Esophagus squamous epithelium (tissue), 5 donors: ENCODE data around the gene AUTS2. TPM values are rescaled to one million over a fixed set of nuclear protein-coding genes. Genes with fewer than 3 reads are reported as not detected.

Experiments
- DNase-seq: peaks from one replicate; lab custom pipeline; 2025; lab: John Stamatoyannopoulos, UW
- H3K27ac ChIP-seq, 4 donors: fragments of 200-600 bp; sonication (generic); one replicate each; pipeline ENCODE4 v1.5.1; 2016 to 2019; ENCODE audit warnings: mild to moderate bottlenecking in 1 of 4
- H3K27me3 ChIP-seq, 4 donors: fragments of 200-600 bp; sonication (generic); 1 replicate in 3 of 4; 2 replicates in 1 of 4; pipeline versions ENCODE4 v1.5.1 to v1.6.0; 2017 to 2021; ENCODE audit warnings: antibody characterized with exemption in 1 of 4
- H3K36me3 ChIP-seq, 3 donors: fragments of 200-600 bp; sonication (generic); one replicate each; pipeline ENCODE4 v1.5.1; 2016 to 2019
- H3K4me1 ChIP-seq, 3 donors: fragments of 200-600 bp; sonication (generic); one replicate each; pipeline ENCODE4 v1.5.1; 2017 to 2019
- H3K4me3 ChIP-seq, 4 donors: fragments of 200-600 bp; sonication (generic); 1 replicate in 3 of 4; 2 replicates in 1 of 4; pipeline ENCODE4 v1.5.1; 2016 to 2019; ENCODE audit warnings: mild to moderate bottlenecking in 2 of 4, moderate library complexity in 1 of 4
- H3K9me3 ChIP-seq, 3 donors: fragments of 200-600 bp; sonication (generic); one replicate each; pipeline ENCODE4 v1.5.1; 2016 to 2019
- CTCF ChIP-seq, 6 experiments: fragments of 450-650 bp in 4 of 6; fragments of 200-600 bp in 2 of 6; sonication (generic) in 2 of 6; IDR thresholded peaks; one replicate each; pipeline ENCODE4 v1.5.1; 2016 to 2019; ENCODE audit warnings: antibody characterized with exemption in 6 of 6, mild to moderate bottlenecking in 4 of 6, moderate library complexity in 4 of 6
- POLR2A ChIP-seq, 4 donors: fragments of 450-650 bp; IDR thresholded peaks; one replicate each; pipeline ENCODE4 v1.6.1; 2017; ENCODE audit warnings: antibody characterized with exemption in 4 of 4, mild to moderate bottlenecking in 4 of 4, moderate library complexity in 3 of 4
- WGBS, 2 donors: methylation state at CpG; one replicate each; pipeline ENCODE4 v1.1.5; 2018; 5-methylcytosine and 5-hydroxymethylcytosine counted together
- intact Hi-C: fragments of 100-400 bp; cut with DNase I; formaldehyde crosslinking; loops from one replicate; pipeline ENCODE4 v1.15.0; 2022
- total RNA-seq, 4 donors: library from RNA; depleted of rRNA; stranded (reverse); fragments of >200 nt; gene quantifications; one replicate each; pipeline ENCODE4 v1.1.0, GENCODE V29; 2016
- donor health status: DM: yes; HTN: yes; CAD: no.

Gene AUTS2
- total RNA-seq, 4 donors from 2014 or later, result 9.5 to 36.2 (median 23.0) TPM

GRCh38 chr7:70659263-70659662 lies 1061.0 kb downstream of the AUTS2 start:
- Histone ChIP-seq H3K9me3 (no peaks in the 10 kb centered on the region), H3K27me3 (no peaks in the 10 kb centered on the region), H3K36me3 (no peaks in the 10 kb centered on the region), H3K27ac (no peak overlapping the region), H3K4me1 (peaks cover 0 to 11% (median 0%) of the 10 kb centered on the region in 3 donors), H3K4me3 (no peak overlapping the region)
- no peak for TF ChIP-seq POLR2A (IDR thresholded peaks at IDR 0.05)
- no peak for TF ChIP-seq CTCF (IDR thresholded peaks at IDR 0.05)
- intact Hi-C loops, result no loop called here
- DNase-seq, result no peak
- WGBS, 2 donors, result 20 to 77% methylated on average over 1 to 6 of the region's 8 CpGs

GRCh38 chr7:70660154-70660818 lies 1062.0 kb downstream of the AUTS2 start:
- 84 to 86% methylated on average over 10 of the region's 10 CpGs for WGBS, 2 donors
- intact Hi-C loops, result no loop called here
- no peaks in the 10 kb centered on the region for H3K9me3 ChIP-seq
- H3K36me3 ChIP-seq, result no peaks in the 10 kb centered on the region
- H3K4me1 ChIP-seq, result peaks cover 0 to 6% (median 0%) of the 10 kb centered on the region in 3 donors
- no peak overlapping the region for H3K27ac ChIP-seq
- H3K27me3 ChIP-seq, result no peaks in the 10 kb centered on the region
- no peak for TF ChIP-seq POLR2A (IDR thresholded peaks at IDR 0.05)
- TF ChIP-seq CTCF (IDR thresholded peaks at IDR 0.05), result no peak
- H3K4me3 ChIP-seq, result no peak overlapping the region
- DNase-seq, result no peak

- WGBS, 2 donors, result 86 to 97% methylated on average over 1 to 3 of the region's 3 CpGs
- H3K9me3 ChIP-seq, result no peaks in the 10 kb centered on the region
- no peak for TF ChIP-seq CTCF (IDR thresholded peaks at IDR 0.05)
- TF ChIP-seq POLR2A (IDR thresholded peaks at IDR 0.05), result no peak
- no peaks in the 10 kb centered on the region for H3K27me3 ChIP-seq
- peaks cover 0 to 6% (median 0%) of the 10 kb centered on the region in 3 donors for H3K4me1 ChIP-seq
- intact Hi-C loops, result no loop called here
- H3K4me3 ChIP-seq, result no peak overlapping the region
- DNase-seq, result no peak
- no peak overlapping the region for H3K27ac ChIP-seq
- H3K36me3 ChIP-seq, result no peaks in the 10 kb centered on the region
Measured at GRCh38 chr7:70660819-70661191, 1062.5 kb downstream of the AUTS2 start.

- 47 to 54% methylated on average over 3 of the region's 3 CpGs for WGBS, 2 donors
- no peak overlapping the region for H3K27ac ChIP-seq
- no peaks in the 10 kb centered on the region for H3K9me3 ChIP-seq
- peaks cover 3 to 21% (median 3%) of the 10 kb centered on the region in 3 donors for H3K4me1 ChIP-seq
- H3K4me3 ChIP-seq, result no peak overlapping the region
- intact Hi-C loops, result no loop called here
- TF ChIP-seq POLR2A (IDR thresholded peaks at IDR 0.05) (no peak), CTCF (IDR thresholded peaks at IDR 0.05) (no peak)
- DNase-seq, result no peak
- H3K27me3 ChIP-seq, result no peaks in the 10 kb centered on the region
- H3K36me3 ChIP-seq, result no peaks in the 10 kb centered on the region
Measured at GRCh38 chr7:70663680-70664079, 1065.4 kb downstream of the AUTS2 start.

- Histone ChIP-seq H3K27me3 (no peaks in the 10 kb centered on the region), H3K4me3 (no peak overlapping the region), H3K27ac (no peak overlapping the region), H3K36me3 (no peaks in the 10 kb centered on the region), H3K4me1 (peaks cover 4 to 31% (median 4%) of the 10 kb centered on the region in 3 donors), H3K9me3 (no peaks in the 10 kb centered on the region)
- TF ChIP-seq POLR2A (IDR thresholded peaks at IDR 0.05), result no peak
- no peak for TF ChIP-seq CTCF (IDR thresholded peaks at IDR 0.05)
- 83 to 86% methylated on average over 2 of the region's 2 CpGs for whole genome bisulfite sequencing, 2 donors
- DNase-seq, result no peak
- intact Hi-C loops, result no loop called here
Measured at GRCh38 chr7:70665997-70666396, 1067.7 kb downstream of the AUTS2 start.
